Panc1 (cell line): Measurements from ENCODE around the gene RAP1GDS1.

Source experiments
- CTCF ChIP-seq: fragments of 450-650 bp; IDR thresholded peaks from 2 replicates; pipeline ENCODE4 v1.5.1; 2017; ENCODE audit warnings: mild to moderate bottlenecking
- SIN3A ChIP-seq: IDR thresholded peaks from 2 replicates; pipeline ENCODE4 v1.6.1; 2012; ENCODE audit warnings: low read depth, mild to moderate bottlenecking, low read length, moderate library complexity, borderline replicate concordance; ENCODE audit not compliant: insufficient read depth
- TF ChIP-seq, protein P1 (sequence below), 2 experiments: IDR thresholded peaks; 2 replicates each; pipeline ENCODE4 v1.6.1; 2011 to 2012; ENCODE audit warnings: low read depth in 2 of 2, control low read depth in 1 of 2, low read length in 1 of 2, mild to moderate bottlenecking in 1 of 2, moderate library complexity in 1 of 2; ENCODE audit not compliant: insufficient read depth in 1 of 2

DNA sequence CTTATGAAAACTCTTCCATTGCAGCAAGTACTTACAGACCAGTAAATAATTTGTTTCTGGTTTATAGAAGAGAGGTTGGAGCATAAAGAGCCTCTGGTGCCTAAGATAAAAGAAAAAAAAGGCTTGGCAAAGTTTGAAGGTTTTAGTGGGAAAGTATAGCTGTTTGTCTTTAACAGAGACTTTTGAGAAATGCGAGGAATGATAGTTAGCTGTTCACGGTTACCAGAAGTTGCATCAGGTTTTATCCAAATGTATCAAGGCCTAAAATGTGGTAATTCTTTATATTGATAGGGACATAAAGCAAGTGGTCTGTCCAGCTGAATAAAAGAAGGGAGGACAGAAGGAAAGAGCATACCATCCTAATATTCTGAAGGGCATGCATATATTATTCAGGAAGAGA is 29.3 kb downstream of the RAP1GDS1 start:
- TF ChIP-seq CTCF = no peak
- TF ChIP-seq SIN3A = no peak
- TF ChIP-seq, protein P1, sequence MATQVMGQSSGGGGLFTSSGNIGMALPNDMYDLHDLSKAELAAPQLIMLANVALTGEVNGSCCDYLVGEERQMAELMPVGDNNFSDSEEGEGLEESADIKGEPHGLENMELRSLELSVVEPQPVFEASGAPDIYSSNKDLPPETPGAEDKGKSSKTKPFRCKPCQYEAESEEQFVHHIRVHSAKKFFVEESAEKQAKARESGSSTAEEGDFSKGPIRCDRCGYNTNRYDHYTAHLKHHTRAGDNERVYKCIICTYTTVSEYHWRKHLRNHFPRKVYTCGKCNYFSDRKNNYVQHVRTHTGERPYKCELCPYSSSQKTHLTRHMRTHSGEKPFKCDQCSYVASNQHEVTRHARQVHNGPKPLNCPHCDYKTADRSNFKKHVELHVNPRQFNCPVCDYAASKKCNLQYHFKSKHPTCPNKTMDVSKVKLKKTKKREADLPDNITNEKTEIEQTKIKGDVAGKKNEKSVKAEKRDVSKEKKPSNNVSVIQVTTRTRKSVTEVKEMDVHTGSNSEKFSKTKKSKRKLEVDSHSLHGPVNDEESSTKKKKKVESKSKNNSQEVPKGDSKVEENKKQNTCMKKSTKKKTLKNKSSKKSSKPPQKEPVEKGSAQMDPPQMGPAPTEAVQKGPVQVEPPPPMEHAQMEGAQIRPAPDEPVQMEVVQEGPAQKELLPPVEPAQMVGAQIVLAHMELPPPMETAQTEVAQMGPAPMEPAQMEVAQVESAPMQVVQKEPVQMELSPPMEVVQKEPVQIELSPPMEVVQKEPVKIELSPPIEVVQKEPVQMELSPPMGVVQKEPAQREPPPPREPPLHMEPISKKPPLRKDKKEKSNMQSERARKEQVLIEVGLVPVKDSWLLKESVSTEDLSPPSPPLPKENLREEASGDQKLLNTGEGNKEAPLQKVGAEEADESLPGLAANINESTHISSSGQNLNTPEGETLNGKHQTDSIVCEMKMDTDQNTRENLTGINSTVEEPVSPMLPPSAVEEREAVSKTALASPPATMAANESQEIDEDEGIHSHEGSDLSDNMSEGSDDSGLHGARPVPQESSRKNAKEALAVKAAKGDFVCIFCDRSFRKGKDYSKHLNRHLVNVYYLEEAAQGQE (IDR thresholded peaks at IDR 0.05; ENCODE audit: insufficient read depth in 1 of 2, low read depth in 2 of 2, low read length in 1 of 2) = no peak
